ENCODE results near the gene PHYH.

DNA sequence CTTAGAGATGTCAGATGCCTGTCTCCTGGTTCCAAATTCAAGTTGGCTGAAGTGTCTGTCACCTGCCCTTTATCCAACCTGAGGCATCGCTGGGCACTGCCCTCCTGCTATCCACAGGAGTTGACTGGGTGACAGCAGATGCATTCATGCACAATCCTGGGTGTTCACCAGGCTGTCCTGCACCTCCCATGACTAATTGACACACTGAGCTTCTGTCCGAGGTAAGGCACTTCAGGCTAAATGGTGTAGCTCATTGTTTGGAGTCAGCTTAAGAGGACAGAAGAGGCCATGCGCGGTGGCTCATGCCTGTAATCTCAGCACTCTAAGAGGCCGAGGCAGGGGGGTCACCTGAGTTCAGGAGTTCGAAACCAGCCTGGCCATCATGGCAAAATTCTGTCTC lies 68.1 kb downstream of the PHYH start:
- TF ChIP-seq CTCF (IDR thresholded peaks at IDR 0.05; ENCODE audit: poor library complexity) (no peak), EZH2 (IDR thresholded peaks at IDR 0.05; ENCODE audit: borderline replicate concordance) (no peak), EZH2phosphoT487 (IDR thresholded peaks at IDR 0.05; ENCODE audit: low read depth, severe bottlenecking, unreplicated experiment) (no peak)

Measured in hepatocyte (in vitro differentiated cells).